Upper lobe of left lung (tissue), 6 donors: ENCODE results near the gene EFCAB8. TPM values are rescaled to one million over a fixed set of nuclear protein-coding genes. Genes with fewer than 3 reads are reported as not detected.

Experiments
- ATAC-seq, 2 donors: fragments of 200-7000 bp; cut with Tn5 transposase; one replicate each; pipeline ENCODE4 v1.9.1; 2022; ENCODE audit warnings: mild to moderate bottlenecking in 2 of 2, moderate library complexity in 2 of 2; ENCODE audit not compliant: low FRiP score in 2 of 2
- DNase-seq, 2 donors: peaks; one replicate each; pipeline ENCODE4 v3.0.0-alpha.2; 2019 to 2020
- H3K27ac ChIP-seq, 4 donors: fragments of 200-600 bp; sonication (generic); one replicate each; pipeline ENCODE4 v1.5.1; 2016 to 2019
- H3K27me3 ChIP-seq, 4 donors: fragments of 200-600 bp; sonication (generic); one replicate each; pipeline ENCODE4 v1.5.1; 2017 to 2019
- H3K36me3 ChIP-seq, 4 donors: fragments of 200-600 bp; sonication (generic); one replicate each; pipeline ENCODE4 v1.5.1; 2016 to 2019
- H3K4me1 ChIP-seq, 4 donors: fragments of 200-600 bp; sonication (generic); one replicate each; pipeline ENCODE4 v1.5.1; 2018 to 2019
- H3K4me3 ChIP-seq, 4 donors: fragments of 200-600 bp; sonication (generic); one replicate each; pipeline ENCODE4 v1.5.1; 2017 to 2019; ENCODE audit warnings: mild to moderate bottlenecking in 2 of 4, moderate library complexity in 1 of 4
- H3K9me3 ChIP-seq, 4 donors: fragments of 200-600 bp; sonication (generic); one replicate each; pipeline ENCODE4 v1.5.1; 2018 to 2019
- EP300 ChIP-seq, 4 donors: sonication (generic); formaldehyde crosslinking; IDR thresholded peaks; one replicate each; pipeline ENCODE4 v1.5.1; 2017; ENCODE audit warnings: antibody characterized with exemption in 4 of 4, control low read depth in 2 of 4
- POLR2A ChIP-seq, 4 donors: fragments of 450-650 bp; IDR thresholded peaks; one replicate each; pipeline ENCODE4 v1.5.1; 2016 to 2017; ENCODE audit warnings: antibody characterized with exemption in 4 of 4, mild to moderate bottlenecking in 2 of 4
- POLR2AphosphoS5 ChIP-seq, 2 donors: sonication (generic); formaldehyde crosslinking; IDR thresholded peaks; one replicate each; pipeline ENCODE4 v1.5.1; 2017; ENCODE audit warnings: antibody characterized with exemption in 2 of 2
- WGBS, 2 donors: methylation state at CpG; one replicate each; pipeline ENCODE4 v1.1.5; 2017 to 2018; 5-methylcytosine and 5-hydroxymethylcytosine counted together
- total RNA-seq, 6 donors: library from RNA; depleted of rRNA in 4 of 6; stranded (reverse); fragments of >200 nt in 4 of 6; gene quantifications; one replicate each; pipeline versions ENCODE4 v1.1.0 to v1.2.1, GENCODE V29; 2016 to 2021
- TF ChIP-seq, protein P1 (sequence below), 6 experiments: fragments of 450-650 bp in 4 of 6; fragments of 200-600 bp in 2 of 6; sonication (generic) in 2 of 6; IDR thresholded peaks; one replicate each; pipeline ENCODE4 v1.5.1; 2016 to 2019; ENCODE audit warnings: antibody characterized with exemption in 6 of 6
- donor health status: DM: no; HTN: no; CAD: no; lungs with moderate emphysema.
- donor health status: DM: no; HTN: yes; CAD: no; lungs with severe emphysema.

Gene EFCAB8
- total RNA-seq, 6 donors from 2014 or later, result 0.10 to 3.3 (median 0.67) TPM

DNA sequence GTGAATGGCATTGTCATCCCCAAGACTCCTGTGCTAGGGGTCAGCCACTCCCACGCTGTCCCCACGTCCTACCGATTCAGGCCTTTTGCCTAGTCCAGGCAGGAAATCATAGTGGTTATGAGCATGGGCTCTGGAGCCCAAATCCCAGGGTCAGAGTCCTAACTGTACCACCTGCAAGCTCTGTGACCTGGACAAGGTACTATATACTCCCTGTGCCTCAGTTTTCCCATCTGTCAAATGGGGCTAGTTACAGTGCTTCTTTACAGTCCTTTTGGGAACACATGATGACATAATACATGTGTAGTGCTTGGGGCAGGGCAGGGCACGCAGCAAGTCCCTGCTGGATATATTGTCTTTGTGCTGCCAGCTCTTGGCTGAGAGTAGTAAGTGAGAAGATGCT lies 27.2 kb downstream of the EFCAB8 start:
- no peaks in the 10 kb centered on the region for H3K36me3 ChIP-seq
- TF ChIP-seq EP300 (IDR thresholded peaks at IDR 0.05) (no peak), POLR2AphosphoS5 (IDR thresholded peaks at IDR 0.05) (no peak)
- TF ChIP-seq, protein P1, sequence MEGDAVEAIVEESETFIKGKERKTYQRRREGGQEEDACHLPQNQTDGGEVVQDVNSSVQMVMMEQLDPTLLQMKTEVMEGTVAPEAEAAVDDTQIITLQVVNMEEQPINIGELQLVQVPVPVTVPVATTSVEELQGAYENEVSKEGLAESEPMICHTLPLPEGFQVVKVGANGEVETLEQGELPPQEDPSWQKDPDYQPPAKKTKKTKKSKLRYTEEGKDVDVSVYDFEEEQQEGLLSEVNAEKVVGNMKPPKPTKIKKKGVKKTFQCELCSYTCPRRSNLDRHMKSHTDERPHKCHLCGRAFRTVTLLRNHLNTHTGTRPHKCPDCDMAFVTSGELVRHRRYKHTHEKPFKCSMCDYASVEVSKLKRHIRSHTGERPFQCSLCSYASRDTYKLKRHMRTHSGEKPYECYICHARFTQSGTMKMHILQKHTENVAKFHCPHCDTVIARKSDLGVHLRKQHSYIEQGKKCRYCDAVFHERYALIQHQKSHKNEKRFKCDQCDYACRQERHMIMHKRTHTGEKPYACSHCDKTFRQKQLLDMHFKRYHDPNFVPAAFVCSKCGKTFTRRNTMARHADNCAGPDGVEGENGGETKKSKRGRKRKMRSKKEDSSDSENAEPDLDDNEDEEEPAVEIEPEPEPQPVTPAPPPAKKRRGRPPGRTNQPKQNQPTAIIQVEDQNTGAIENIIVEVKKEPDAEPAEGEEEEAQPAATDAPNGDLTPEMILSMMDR (IDR thresholded peaks at IDR 0.05), result no peak
- H3K27ac ChIP-seq, result no peak overlapping the region
- no peaks in the 10 kb centered on the region for H3K27me3 ChIP-seq
- WGBS, 2 donors, result 83 to 96% methylated on average over 1 to 4 of the region's 4 CpGs
- H3K9me3 ChIP-seq, result no peaks in the 10 kb centered on the region
- no peak for DNase-seq
- no peaks in the 10 kb centered on the region for H3K4me1 ChIP-seq
- no peak overlapping the region for H3K4me3 ChIP-seq
- no peak for ATAC-seq

DNA sequence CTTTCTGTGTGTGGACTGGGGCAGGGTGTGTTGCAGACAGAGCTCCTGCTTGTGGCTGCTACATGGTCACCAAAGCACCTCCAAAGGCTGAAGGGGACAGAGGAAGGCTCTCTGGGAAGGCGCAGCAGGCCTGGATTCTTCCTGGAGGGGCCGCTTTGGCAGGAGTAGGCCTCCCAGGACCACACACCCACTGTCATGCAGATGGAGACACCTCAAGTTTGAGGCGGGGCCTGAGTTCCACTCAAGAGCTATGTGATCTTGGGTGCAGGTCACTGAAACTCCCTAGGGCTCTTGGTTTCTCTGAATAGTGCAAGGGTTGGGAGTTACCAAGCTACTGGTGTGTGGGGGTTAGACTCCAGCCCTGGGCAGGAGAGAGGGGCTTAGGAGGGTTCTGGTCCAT lies 27.9 kb downstream of the EFCAB8 start:
- Histone ChIP-seq H3K36me3 (no peaks in the 10 kb centered on the region), H3K9me3 (no peaks in the 10 kb centered on the region), H3K27ac (no peak overlapping the region), H3K4me3 (no peak overlapping the region), H3K4me1 (no peaks in the 10 kb centered on the region), H3K27me3 (no peaks in the 10 kb centered on the region)
- 85% methylated on average over 3 of the region's 3 CpGs; no CpG with 5 or more reads in 1 of the 2 donors for WGBS, 2 donors
- DNase-seq (no peak), ATAC-seq (no peak)
- no peak for TF ChIP-seq POLR2A (IDR thresholded peaks at IDR 0.05)
- TF ChIP-seq, protein P1 (IDR thresholded peaks at IDR 0.05), result no peak
- no peak for TF ChIP-seq EP300 (IDR thresholded peaks at IDR 0.05)
- TF ChIP-seq POLR2AphosphoS5 (IDR thresholded peaks at IDR 0.05), result no peak

DNA sequence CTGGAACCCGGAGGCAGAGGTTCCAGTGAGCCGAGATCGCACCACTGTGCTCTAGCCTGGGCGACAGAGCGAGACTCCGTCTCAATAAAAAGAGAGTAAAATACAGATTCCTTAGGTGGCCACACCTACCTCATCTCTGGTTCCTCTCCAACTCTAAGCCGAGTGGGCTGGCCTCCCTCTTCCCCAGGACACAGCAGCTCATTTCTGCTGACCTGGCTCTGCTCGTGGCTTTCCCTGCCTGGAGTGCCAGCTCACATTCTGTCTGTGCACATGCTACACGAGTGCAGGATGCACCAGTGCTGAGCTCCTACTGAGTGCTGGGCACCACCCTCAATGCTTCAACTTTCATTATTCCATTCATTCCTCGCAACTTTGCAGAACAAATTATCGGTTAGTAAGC lies 28.8 kb downstream of the EFCAB8 start:
- H3K27ac ChIP-seq, result no peak overlapping the region
- no peaks in the 10 kb centered on the region for H3K27me3 ChIP-seq
- 82 to 93% methylated on average over 9 to 11 of the region's 11 CpGs for WGBS, 2 donors
- H3K4me1 ChIP-seq, result no peaks in the 10 kb centered on the region
- TF ChIP-seq EP300 (IDR thresholded peaks at IDR 0.05) (no peak), POLR2AphosphoS5 (IDR thresholded peaks at IDR 0.05) (no peak), POLR2A (IDR thresholded peaks at IDR 0.05) (no peak)
- TF ChIP-seq, protein P1 (IDR thresholded peaks at IDR 0.05), result no peak
- no peaks in the 10 kb centered on the region for H3K36me3 ChIP-seq
- no peaks in the 10 kb centered on the region for H3K9me3 ChIP-seq
- no peak for DNase-seq
- ATAC-seq, result no peak
- no peak overlapping the region for H3K4me3 ChIP-seq

DNA sequence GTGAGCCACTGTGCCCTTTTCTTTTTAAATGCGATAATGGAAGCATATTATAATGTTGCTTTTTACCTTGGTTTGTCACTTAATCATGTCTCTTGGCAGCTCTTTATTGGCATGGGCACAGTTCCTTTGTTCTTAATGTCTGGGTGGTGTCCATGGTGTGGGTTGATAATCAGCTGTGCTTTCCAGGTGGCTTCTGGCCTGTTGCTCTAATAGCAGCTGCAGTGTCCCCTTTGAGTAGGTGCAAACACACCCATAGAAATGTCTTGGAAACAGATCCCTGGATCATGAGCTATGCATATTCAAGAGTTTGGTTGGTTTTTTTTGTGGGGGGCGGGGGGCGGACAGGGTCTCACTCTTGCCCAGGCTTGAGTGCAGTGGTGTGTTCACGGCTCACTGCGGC lies 29.9 kb downstream of the EFCAB8 start:
- H3K9me3 ChIP-seq, result no peaks in the 10 kb centered on the region
- TF ChIP-seq, protein P1 (IDR thresholded peaks at IDR 0.05), result no peak
- TF ChIP-seq POLR2AphosphoS5 (IDR thresholded peaks at IDR 0.05), result no peak
- no peak for TF ChIP-seq POLR2A (IDR thresholded peaks at IDR 0.05)
- no peak for TF ChIP-seq EP300 (IDR thresholded peaks at IDR 0.05)
- no peak overlapping the region for H3K4me3 ChIP-seq
- no peaks in the 10 kb centered on the region for H3K27me3 ChIP-seq
- no peak for DNase-seq
- WGBS, 2 donors, result 95% methylated on average over 5 of the region's 5 CpGs
- H3K4me1 ChIP-seq, result no peaks in the 10 kb centered on the region
- H3K36me3 ChIP-seq, result no peaks in the 10 kb centered on the region
- no peak overlapping the region for H3K27ac ChIP-seq
- ATAC-seq, result no peak

DNA sequence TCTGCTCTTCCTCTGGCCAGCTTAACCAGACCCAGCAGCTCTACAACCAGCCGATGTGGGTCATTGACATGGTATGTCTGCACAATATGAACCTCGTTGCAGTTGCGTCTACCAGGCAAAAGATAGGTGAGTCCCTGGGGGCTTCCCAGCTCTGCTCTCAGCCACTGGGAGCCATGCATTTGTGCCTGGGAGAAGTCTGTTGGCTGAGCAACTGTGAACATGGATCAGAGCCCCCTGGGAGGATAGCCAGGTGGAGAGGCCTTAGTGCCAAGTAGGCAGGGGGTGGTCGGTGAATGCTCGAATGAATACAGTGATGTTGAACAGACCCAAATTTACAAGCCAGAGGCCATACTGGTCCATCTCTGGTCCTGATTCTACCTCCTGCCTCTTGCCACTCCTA lies 30.6 kb downstream of the EFCAB8 start:
- H3K27ac ChIP-seq, result no peak overlapping the region
- ATAC-seq, result no peak
- H3K4me3 ChIP-seq, result no peak overlapping the region
- no peaks in the 10 kb centered on the region for H3K36me3 ChIP-seq
- DNase-seq, result no peak
- H3K4me1 ChIP-seq, result no peaks in the 10 kb centered on the region
- no peaks in the 10 kb centered on the region for H3K27me3 ChIP-seq
- TF ChIP-seq POLR2AphosphoS5 (IDR thresholded peaks at IDR 0.05), result no peak
- H3K9me3 ChIP-seq, result no peaks in the 10 kb centered on the region
- WGBS, 2 donors, result 84 to 97% methylated on average over 4 to 5 of the region's 5 CpGs
